GM12892 (cell line): Measurements from ENCODE around the gene RSAD1.

Experiments used
- POLR2A ChIP-seq: IDR thresholded peaks from 2 replicates; pipeline ENCODE4 v1.6.1; 2011; ENCODE audit warnings: low read depth, low read length, control low read depth
- POLR2AphosphoS5 ChIP-seq: IDR thresholded peaks from 2 replicates; pipeline ENCODE4 v1.6.1; 2011; ENCODE audit warnings: low read depth, low read length, control low read depth
- TAF1 ChIP-seq: IDR thresholded peaks from 2 replicates; pipeline ENCODE4 v1.6.1; 2011; ENCODE audit warnings: low read depth, mild to moderate bottlenecking, control low read depth, low read length, borderline replicate concordance

DNA sequence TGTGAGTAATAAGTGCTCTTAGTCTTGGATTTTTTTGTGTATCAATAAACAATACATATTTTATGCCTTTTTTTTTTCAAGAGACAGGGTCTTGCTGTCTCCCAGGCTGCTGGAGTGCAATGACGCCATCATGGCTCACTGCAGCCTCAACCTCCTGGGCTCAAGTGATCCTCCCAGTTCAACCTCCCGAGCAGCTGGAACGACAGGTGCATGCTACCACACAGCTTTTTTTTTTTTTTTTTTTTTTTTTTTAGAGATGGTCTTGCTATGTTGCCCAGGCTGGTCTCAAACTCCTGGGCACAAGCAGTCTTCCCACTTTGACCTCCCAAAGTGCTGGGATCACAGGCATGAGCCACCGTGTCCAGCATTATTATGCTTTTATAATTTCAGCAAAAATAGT is 39.7 kb upstream of the RSAD1 start:
- no peak for TF ChIP-seq TAF1
- no peak for TF ChIP-seq POLR2A
- no peak for TF ChIP-seq POLR2AphosphoS5
